ENCODE measurements around the gene CIAO3. TPM values are rescaled to one million over a fixed set of nuclear protein-coding genes. Genes with fewer than 3 reads are reported as not detected.

The CIAO3 gene
- total and polyA plus RNA-seq, 2 experiments from 2014 or later = 43.3 to 67.7 TPM

DNA sequence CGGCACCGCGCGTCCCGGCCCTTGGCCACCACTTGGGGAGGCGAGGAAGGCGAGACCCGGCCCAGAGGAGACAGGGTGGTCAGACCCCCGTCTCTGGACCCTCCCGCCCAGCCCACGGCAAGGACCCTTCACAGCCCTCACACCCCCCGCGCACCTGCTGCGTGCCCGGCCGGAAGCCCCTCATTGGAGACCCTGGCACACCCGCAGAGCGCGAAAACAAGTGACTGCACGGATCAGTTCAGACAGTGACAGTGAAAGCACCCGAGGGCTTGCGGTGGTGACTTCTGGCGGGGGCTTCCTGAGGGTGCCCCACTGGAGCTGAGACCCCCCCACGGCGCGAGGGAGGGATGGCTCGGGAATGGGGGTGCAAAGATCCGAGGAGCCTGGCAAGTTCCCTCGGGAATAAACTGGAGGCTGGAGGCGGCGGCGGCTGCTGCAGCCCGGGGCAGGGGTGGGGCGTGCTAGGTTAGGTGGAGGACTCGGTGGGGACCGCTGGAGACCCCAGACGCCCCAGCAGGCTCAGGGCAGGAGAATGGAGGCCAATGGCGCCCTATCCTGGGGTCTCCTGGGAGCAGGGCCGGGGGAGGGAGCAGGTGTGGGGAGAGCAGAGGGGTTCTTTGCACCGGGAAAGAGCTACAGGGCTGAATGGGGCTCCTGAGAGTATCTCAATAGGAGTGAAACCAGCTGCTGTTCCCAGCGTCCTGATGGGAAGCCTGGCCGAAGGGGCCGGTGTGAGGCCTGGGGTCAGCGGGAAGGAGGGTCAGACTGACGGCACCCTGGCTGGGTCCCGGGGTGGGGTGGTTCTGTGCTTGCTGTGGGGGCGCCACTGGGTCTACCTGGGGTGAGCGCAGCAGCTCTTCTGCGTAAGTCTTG is 34.4 kb downstream of the CIAO3 start:
- H3K4me3 ChIP-seq = no peak overlapping the region
- DNase-seq (ENCODE audit: low read depth in 1 of 2, low spot score in 1 of 2) = no peak
- TF ChIP-seq, protein P1, sequence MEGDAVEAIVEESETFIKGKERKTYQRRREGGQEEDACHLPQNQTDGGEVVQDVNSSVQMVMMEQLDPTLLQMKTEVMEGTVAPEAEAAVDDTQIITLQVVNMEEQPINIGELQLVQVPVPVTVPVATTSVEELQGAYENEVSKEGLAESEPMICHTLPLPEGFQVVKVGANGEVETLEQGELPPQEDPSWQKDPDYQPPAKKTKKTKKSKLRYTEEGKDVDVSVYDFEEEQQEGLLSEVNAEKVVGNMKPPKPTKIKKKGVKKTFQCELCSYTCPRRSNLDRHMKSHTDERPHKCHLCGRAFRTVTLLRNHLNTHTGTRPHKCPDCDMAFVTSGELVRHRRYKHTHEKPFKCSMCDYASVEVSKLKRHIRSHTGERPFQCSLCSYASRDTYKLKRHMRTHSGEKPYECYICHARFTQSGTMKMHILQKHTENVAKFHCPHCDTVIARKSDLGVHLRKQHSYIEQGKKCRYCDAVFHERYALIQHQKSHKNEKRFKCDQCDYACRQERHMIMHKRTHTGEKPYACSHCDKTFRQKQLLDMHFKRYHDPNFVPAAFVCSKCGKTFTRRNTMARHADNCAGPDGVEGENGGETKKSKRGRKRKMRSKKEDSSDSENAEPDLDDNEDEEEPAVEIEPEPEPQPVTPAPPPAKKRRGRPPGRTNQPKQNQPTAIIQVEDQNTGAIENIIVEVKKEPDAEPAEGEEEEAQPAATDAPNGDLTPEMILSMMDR (IDR thresholded peaks at IDR 0.05; ENCODE audit: low read depth, low read length) = no peak
- peaks cover 78% of the 10 kb centered on the region for H3K27me3 ChIP-seq
- no peaks in the 10 kb centered on the region for H3K9me3 ChIP-seq (ENCODE audit: low read depth)
- H3K36me3 ChIP-seq = no peaks in the 10 kb centered on the region
- H3K27ac ChIP-seq = no peak overlapping the region
- H3K4me1 ChIP-seq (ENCODE audit: low read depth) = peaks cover 13% of the 10 kb centered on the region

DNA sequence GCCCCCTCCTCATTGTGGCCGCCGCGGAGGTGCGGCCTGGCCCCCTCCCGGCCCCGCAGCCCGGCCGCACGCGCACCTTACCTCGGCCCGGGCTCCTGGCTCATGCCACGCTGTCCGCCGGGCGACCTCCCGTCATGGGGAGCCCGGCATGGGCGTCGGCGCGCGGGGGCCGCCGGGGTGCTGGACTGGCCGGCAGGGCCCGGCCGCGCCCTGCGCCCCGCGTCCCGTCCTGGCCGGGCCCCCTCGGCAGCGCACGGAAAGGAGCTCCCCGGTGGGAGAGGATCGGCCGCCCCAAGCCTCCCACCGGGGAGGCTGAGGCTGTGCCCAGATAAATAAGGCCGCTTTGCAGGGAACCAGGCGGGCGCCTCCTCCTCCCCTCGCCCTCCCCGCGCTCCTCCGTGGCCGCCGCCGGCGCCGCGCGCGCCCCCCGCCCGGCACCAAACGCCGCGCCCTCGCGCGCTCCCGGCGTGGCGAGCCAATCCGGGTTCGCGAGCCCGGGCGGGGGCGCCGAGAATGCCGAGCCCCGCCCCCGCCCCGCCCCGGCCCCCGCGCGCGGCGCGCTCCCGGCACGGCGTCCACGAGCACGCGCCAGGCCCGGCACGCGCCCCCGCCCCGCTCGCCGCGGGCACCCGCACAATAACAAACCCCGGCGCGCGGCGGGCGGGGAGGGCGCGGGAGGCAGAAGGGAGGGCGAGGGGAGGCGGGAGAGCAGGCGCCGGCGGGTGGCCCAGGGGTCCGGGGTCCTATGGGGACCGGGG is 35.2 kb downstream of the CIAO3 start, which contains the start of gene FBXL16:
FBXL16 (minus strand) TSS at position 371 of the 758 bp plus-strand sequence. CDS start 8,396 bp downstream, outside the sequence.
- H3K27me3 ChIP-seq = peaks cover 86% of the 10 kb centered on the region

DNA sequence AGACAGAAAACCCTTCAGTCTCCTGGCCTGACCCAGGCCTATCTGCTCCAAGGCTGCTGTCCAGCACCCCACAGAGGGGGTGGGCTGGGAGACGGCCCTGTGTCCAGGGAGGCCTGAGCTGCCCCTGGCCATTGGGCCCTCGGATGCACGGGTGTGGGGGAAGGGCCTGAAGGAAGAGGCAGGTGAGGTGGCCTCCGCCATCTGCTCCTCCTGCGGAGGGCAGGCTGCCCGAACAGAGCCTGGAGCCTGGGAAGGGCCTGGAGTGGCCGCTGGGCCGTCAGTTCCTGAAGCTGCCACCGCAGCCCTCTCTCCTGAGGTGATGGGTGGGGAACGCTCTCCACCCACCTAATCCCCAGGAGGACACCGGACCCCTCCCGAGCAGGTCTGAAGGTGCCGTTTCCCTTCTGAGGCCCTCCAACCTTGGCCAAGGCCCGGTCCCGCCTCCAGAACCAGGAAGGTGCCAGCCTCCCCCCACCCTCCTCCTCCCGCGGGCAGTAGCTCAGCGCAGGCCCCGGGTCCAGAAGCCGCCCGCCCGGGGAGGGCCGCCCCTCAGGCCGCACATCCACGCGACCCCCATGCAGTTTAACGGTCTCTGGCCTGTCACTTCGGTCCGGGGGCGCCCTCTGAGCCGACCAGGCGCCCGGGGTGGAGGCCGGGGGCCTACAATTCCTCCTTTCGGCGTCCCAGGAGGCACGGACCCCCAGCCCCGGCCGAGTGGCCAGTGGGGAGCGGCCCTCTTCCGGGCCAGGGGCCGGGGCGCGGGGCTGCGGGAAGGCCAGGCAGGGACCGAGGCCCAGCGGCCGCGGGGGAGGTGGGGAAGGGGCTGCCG is 36.0 kb downstream of the CIAO3 start:
- no peak overlapping the region for H3K27ac ChIP-seq
- peak in 1 of 2 donors; percentile 46 for DNase-seq (ENCODE audit: low read depth in 1 of 2, low spot score in 1 of 2)

More for the DNA sequence above, 35.2 kb downstream of the CIAO3 start, which contains the start of gene FBXL16:
- no peaks in the 10 kb centered on the region for H3K36me3 ChIP-seq
- TF ChIP-seq, protein P1 (IDR thresholded peaks at IDR 0.05; ENCODE audit: low read depth, low read length) = no peak
- H3K27ac ChIP-seq = no peak within 1 kb of the TSS
- no peaks in the 10 kb centered on the region for H3K9me3 ChIP-seq (ENCODE audit: low read depth)
- no peak for DNase-seq (ENCODE audit: low read depth in 1 of 2, low spot score in 1 of 2)
- peaks cover 10% of the 10 kb centered on the region for H3K4me1 ChIP-seq (ENCODE audit: low read depth)
- no peak within 1 kb of the TSS for H3K4me3 ChIP-seq

DNA sequence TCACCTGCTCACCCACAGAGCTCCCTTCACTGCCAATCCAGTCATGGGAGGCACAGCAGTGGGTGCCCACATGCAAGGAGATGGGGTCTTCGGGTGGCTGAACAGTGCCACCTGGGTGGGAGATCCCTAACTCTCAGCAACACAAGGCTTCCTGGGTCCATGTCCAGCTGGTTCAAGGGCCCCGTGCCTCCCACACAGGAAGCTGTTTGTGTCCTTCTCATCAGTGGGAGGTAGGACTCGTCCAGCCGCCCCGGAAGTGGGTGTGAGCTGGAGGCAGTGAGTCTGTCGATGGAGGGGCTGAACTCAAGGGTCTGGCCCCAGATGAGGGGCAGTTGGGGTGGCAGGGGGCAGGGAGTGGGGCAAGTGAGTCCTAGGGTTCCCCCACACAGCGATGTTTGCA is 36.8 kb downstream of the CIAO3 start:
- Histone ChIP-seq H3K27me3 (peaks cover 99% of the 10 kb centered on the region), H3K36me3 (no peaks in the 10 kb centered on the region), H3K4me3 (no peak overlapping the region), H3K27ac (no peak overlapping the region), H3K4me1 (ENCODE audit: low read depth) (no peaks in the 10 kb centered on the region), H3K9me3 (ENCODE audit: low read depth) (no peaks in the 10 kb centered on the region)
- TF ChIP-seq, protein P1 (IDR thresholded peaks at IDR 0.05; ENCODE audit: low read depth, low read length) = no peak
- no peak for DNase-seq (ENCODE audit: low read depth in 1 of 2, low spot score in 1 of 2)

More for the DNA sequence above, 36.0 kb downstream of the CIAO3 start:
- H3K9me3 ChIP-seq (ENCODE audit: low read depth) = no peaks in the 10 kb centered on the region
- TF ChIP-seq, protein P1 (IDR thresholded peaks at IDR 0.05; ENCODE audit: low read depth, low read length) = no peak
- no peak overlapping the region for H3K4me3 ChIP-seq
- peaks cover 1% of the 10 kb centered on the region for H3K4me1 ChIP-seq (ENCODE audit: low read depth)
- no peaks in the 10 kb centered on the region for H3K36me3 ChIP-seq
- peaks cover 95% of the 10 kb centered on the region for H3K27me3 ChIP-seq

DNA sequence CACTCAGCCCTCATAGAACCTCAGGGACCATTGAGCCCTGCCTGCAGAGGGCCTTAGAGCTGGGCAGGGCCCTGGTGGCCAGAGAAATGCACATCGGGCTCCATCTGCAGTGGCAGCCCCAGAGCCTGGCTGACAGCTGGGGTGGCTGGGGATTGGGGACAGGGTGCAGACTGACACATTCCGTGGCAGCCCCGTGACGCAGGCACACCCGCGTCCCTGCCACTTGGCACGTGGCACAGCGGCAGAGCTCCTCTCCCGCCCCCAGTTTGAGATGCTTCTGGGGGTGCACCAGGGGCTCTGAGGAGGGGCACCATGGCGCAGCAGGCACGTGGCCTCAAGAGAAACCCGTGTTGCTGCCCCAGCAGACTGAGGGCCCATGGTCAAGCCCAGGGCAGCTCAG is 37.4 kb downstream of the CIAO3 start:
- H3K9me3 ChIP-seq (ENCODE audit: low read depth) = no peaks in the 10 kb centered on the region
- no peak for DNase-seq (ENCODE audit: low read depth in 1 of 2, low spot score in 1 of 2)
- no peaks in the 10 kb centered on the region for H3K4me1 ChIP-seq (ENCODE audit: low read depth)
- TF ChIP-seq, protein P1 (IDR thresholded peaks at IDR 0.05; ENCODE audit: low read depth, low read length) = no peak
- H3K27ac ChIP-seq = no peak overlapping the region
- H3K4me3 ChIP-seq = no peak overlapping the region
- H3K36me3 ChIP-seq = no peaks in the 10 kb centered on the region
- peaks cover 99% of the 10 kb centered on the region for H3K27me3 ChIP-seq
